Liver (tissue), 3 donors: ENCODE results near the gene PFN3.

Experiments
- ATF3 ChIP-seq: IDR thresholded peaks from 2 replicates; pipeline ENCODE4 v1.6.1; 2016; ENCODE audit warnings: antibody characterized with exemption
- CTCF ChIP-seq: fragments of 150-350 bp; IDR thresholded peaks from 2 replicates; pipeline ENCODE4 v1.5.1; 2017; ENCODE audit warnings: improper control_type of control experiment, low read depth, low read length; ENCODE audit not compliant: missing input control
- EGR1 ChIP-seq, 2 donors: IDR thresholded peaks; 2 replicates each; pipeline ENCODE4 v1.6.1; 2016 to 2018; ENCODE audit warnings: antibody characterized with exemption in 2 of 2, low read depth in 2 of 2
- FOXA1 ChIP-seq: IDR thresholded peaks from 2 replicates; pipeline ENCODE4 v1.6.1; 2016; ENCODE audit warnings: antibody characterized with exemption
- GABPA ChIP-seq, 2 donors: IDR thresholded peaks in 1 of 2; conservative IDR thresholded peaks in 1 of 2; 2 replicates each; pipeline ENCODE4 v1.6.1; 2016; ENCODE audit warnings: antibody characterized with exemption in 2 of 2, mild to moderate bottlenecking in 1 of 2, moderate library complexity in 1 of 2
- JUND ChIP-seq, 2 donors: IDR thresholded peaks; 2 replicates each; pipeline ENCODE4 v1.6.1; 2016; ENCODE audit warnings: antibody characterized with exemption in 2 of 2
- MAX ChIP-seq: IDR thresholded peaks from 2 replicates; pipeline ENCODE4 v1.6.1; 2016; ENCODE audit warnings: antibody characterized with exemption
- RAD21 ChIP-seq, 2 donors: IDR thresholded peaks; 2 replicates each; pipeline ENCODE4 v1.6.1; 2016; ENCODE audit warnings: antibody characterized with exemption in 2 of 2, mild to moderate bottlenecking in 2 of 2
- REST ChIP-seq: IDR thresholded peaks from 2 replicates; pipeline ENCODE4 v1.6.1; 2016; ENCODE audit warnings: antibody characterized with exemption, mild to moderate bottlenecking
- RXRA ChIP-seq, 2 donors: IDR thresholded peaks; 2 replicates each; pipeline ENCODE4 v1.6.1; 2017 to 2018; ENCODE audit warnings: antibody characterized with exemption in 2 of 2, mild to moderate bottlenecking in 1 of 2
- SP1 ChIP-seq: IDR thresholded peaks from 2 replicates; pipeline ENCODE4 v1.6.1; 2018; ENCODE audit warnings: antibody characterized with exemption, mild to moderate bottlenecking
- TAF1 ChIP-seq: conservative IDR thresholded peaks from 2 replicates; pipeline ENCODE4 v1.6.1; 2016; ENCODE audit warnings: antibody characterized with exemption, mild to moderate bottlenecking
- ZBTB33 ChIP-seq: IDR thresholded peaks from 2 replicates; pipeline ENCODE4 v1.6.1; 2016; ENCODE audit warnings: antibody characterized with exemption
- donor health status: healthy.
- donor health status: healthy.

GRCh38 chr5:177362292-177362609, 38.2 kb downstream of the PFN3 start:
- TF ChIP-seq CTCF, result no peak
- no peak for TF ChIP-seq REST
- TF ChIP-seq SP1, result no peak
- no peak for TF ChIP-seq TAF1
- TF ChIP-seq MAX, result no peak
- no peak for TF ChIP-seq RXRA (IDR thresholded peaks at IDR 0.05)
- no peak for TF ChIP-seq RAD21 (IDR thresholded peaks at IDR 0.05)
- no peak for TF ChIP-seq EGR1 (IDR thresholded peaks at IDR 0.05; ENCODE audit: low read depth in 2 of 2)
- no peak for TF ChIP-seq ZBTB33
- TF ChIP-seq JUND (IDR thresholded peaks at IDR 0.05), result no peak
- TF ChIP-seq ATF3, result no peak
- no peak for TF ChIP-seq GABPA (IDR thresholded peaks at IDR 0.05 in 1 of 2, conservative IDR thresholded peaks at IDR 0.05 in 1 of 2)
- no peak for TF ChIP-seq FOXA1
